Measurements from ENCODE around the gene BLOC1S4.
"Not testable (repeated sequence)": the region's sequence is repeated elsewhere in the genome, so short reads cannot be mapped to it uniquely, and the experiment has no call there.

BLOC1S4 gene

DNA sequence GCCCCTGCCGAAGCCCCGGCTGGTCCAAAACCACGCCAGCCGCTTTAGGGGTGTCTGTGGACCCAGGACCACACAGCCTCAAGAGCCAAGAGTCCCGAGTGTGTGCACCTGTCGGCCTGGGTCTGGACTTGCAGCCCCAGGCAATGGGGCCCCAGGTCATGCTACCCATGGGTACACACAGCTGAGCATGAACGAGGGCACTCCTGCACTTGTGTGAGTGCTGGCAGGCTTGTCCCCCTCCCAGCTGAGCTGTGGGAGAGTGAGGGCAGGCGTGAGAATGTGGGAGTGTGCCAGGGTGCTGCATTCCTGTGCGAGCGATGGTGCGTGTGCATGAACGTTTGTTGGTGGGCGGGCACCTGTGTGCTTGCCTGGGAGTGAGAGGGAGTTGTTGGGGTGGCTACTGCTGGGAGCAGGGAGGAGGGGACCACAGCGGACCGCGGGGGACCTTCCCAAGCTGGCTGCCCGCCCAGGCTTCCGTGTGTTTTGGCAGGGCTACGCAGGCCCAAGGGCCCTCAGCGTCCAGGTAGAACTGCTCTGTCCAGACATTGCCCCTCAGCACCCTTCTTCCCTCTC lies 30.8 kb downstream of the BLOC1S4 start:
- no peak for DNase-seq

DNA sequence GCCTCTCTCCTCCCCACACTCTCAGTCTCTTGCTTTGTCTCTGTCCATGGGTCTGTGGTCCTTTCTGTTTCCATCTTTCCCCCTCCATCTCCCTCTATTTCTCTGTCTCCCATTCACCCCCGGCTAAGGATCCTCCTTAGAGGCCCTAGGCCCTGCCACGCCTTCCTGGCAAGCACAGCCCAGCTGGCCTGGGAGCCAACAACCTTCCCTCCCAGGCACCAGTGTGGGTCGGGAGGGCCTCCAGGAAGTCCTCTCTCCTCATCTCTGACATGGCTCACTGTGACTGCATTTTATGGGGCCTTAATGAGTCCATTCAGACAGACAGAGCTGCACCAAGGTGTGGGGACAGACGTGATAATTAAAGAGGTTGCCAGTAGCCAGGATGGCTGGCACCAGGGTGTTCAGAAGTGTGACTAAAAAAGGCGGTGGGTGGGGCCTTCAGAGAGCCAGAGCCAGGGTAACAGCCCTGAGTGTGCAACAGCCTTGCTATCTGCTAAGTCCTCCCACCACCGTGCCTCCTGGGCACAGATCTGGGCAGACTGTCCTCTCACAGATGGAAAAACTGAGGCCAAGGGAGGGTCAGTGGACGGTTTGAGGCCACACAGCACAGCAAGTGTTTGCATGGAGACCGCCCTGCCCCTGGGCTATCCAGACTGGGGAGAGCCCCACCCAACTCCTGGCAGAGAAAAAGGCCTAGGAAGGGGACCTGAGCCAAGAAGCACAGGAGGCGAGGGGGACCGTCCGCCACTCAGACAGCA lies 31.5 kb downstream of the BLOC1S4 start:
- DNase-seq = no peak

DNA sequence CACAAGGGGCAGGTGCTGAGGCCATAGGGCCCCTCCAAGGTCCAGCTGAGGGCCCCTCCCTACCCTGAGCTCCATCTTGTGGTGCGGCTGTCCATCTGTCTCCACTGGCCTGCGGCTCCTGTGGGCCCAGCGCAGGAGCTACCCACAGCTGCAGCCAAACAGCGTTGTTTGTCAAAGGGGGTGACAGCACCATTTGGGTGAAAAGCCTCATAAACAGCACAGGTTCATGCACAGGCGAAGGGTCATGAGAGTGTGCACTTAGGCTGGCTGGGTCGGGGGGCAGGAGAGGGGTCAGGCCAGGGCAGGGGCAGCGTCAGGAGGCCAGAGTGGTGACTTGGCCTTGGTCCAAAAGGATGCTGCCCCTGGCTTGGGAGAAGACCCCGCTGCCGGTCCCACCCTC lies 32.3 kb downstream of the BLOC1S4 start:
- no peak for DNase-seq

DNA sequence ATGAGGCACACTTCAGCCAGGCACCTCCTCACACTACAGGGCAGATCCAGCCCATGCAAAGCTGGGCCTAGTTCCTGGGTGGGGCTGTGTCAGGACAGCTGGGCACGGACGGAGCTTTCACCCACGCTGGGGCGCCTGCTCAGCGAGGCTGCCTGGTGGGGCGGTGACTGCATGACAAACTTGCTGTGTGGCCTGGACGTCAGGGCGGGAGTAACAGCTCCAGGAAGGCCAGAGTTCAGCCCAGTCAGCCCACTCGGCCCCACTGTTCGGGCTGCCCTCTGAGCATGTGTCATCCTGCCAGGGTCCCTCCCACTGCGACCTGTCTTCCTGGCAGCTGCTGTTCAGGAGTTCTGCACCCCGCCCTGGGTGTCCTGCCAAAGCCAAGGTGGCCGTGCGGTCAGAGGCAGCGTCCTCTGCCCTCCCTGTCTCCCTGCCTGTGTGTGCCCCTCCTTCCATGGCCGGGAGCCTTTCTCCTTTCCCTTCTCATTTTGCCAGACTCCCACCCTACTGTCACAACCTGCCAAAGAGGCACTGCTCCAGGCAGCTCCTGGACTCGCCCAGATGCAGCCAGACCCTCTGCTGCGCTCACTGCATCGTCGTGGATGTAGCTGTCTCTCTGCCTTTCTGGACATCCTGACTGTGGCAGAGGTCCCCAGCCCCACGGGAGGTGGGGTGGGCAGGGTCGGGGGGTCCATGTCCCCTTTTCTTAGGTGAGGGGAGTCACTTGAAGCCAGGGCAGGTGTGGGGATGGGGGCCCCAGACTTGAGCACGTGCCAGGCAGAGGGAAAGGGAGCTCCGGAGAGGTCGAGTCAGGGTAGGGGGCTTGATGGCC lies 33.6 kb downstream of the BLOC1S4 start:
- DNase-seq = no peak

DNA sequence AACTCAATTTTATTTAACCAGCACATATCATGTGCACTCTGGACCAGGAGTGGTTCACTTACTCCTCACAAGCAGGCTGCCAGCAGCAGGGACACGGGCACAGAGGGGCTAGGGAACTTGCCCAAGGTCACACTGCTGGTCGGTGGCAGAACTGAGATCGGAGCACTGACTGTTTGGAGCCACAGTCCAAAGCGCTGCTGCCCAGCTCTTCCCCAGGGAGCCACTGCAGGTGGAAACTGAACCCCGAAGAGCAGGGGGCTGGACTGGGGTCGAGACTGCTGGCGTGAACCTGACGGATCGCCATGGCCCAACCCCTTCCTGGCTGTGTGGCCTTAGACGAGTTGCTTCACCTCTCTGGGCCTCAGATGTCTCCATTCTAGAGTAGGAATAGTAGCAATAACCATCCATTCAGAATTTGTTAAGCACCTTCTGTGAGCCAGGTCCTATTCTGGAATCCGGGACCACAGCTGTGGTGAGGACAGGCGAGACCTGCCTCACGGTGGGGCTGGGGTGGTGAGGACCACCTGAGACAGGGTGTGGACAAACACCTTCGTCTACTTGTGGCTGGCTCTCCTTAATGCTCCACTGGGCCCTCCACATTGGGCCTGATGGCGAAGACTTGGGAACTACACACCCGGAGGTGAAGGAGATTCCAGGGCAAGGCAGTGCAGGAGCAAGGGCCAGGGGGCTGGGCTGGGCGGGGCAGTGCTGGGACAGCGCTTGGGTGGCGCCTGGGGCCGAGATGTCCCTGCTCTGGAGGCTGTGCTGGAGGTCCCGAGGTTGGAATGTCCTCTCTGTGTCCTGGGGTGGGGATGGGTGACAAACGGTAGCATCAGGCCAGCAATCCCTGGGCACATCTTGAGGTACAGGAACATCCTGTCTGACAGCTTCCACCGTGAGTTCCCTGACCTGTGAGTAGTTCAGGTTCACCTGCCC lies 34.6 kb downstream of the BLOC1S4 start:
- no peak for DNase-seq

DNA sequence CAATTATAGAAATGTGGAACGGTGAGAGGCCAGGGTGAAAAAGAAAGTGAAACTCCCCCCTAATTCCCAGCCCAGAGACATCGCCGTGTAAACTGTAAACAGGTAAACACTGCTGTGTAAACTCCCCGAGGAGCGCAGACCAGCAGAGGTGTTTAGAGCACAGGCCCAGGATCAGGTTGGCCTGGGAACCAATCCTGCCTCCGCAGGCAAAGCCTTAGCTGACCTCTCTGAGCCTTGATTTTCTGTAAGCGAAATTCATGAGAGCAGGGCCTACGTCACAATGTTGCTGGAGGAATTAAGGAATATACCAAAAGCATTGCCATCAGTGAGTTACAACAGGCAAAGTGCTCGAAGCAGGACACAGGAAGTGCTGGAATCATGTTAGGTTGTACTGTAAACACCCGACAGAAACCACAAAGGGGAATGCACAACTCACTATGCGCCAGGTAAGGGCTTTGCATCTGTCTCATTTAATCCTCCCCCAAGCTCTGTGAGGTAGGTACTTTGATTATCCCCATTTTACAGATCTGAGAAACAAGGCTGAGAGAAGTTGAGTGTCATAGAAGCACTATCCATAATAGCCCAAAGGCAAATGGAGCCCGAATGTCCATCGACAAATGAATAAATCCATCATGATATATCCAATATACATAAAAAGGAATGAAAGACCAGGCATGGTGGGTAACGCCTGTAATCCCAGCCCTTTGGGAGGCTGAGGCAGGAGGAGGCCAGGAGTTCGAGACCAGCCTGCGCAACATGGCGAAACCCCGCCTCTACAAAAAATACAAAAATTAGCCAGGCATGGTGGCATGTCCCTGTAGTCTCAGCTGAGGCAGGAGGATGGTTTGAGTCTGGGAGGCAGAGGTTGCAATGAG lies 35.9 kb downstream of the BLOC1S4 start:
- DNase-seq = no peak

DNA sequence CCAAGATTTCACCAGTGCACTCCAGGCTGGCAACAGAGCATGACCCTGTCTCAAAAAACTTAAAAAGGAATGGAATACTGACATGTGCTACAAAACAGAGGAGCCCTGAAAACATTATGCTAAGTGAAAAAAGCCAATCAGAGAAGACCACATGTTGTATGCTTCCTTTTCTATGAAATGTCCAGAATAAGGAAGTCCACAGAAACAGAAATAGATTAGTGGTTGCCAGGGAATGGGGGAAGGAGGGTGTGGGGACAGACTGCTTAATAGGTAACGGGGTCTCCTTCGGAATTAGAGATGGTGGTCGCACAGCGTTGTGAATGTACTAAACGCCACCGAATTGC lies 36.5 kb downstream of the BLOC1S4 start:
- no peak for DNase-seq

DNA sequence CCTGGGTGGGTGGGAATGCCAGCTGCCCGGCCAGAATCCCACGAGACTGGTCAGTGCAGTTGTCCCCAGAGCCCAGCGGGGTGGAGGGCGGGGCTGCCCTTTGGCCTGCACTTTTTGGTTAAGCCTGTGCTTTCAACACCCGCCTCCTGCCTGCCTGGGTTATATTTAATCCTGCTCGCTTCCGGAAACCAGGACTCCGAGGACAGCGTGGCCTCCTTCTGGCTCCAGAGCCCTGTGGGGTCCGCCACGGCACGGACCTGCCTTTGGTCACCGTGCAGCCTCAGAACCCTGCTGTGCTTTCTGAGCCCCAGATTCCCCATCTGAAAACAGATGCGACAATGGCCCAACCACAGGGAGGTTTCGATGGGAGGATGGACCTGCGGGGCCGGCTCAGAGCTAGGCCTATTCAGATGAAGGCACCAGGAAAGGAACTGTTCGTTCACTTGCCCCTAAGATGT lies 37.2 kb downstream of the BLOC1S4 start:
- no peak for DNase-seq

DNA sequence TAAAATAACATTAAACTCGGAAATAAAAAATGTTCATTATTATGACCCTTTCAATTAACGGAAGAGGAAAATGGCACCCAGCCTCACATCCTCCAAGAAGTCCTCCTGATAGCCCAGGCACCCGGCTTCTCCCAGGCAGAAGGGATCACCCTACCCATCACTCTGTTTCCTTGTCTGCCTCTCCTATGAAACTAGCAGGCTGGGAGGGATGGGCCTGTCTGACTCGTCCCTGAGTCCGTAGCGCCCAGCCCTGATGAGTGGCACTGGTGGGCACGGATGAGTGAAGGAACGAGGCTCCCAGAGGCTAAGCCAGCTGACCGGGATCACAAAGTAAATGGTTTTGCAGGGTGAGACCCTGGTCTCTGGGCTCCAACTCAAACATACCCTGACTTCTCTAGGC lies 37.9 kb downstream of the BLOC1S4 start:
- DNase-seq = no peak

DNA sequence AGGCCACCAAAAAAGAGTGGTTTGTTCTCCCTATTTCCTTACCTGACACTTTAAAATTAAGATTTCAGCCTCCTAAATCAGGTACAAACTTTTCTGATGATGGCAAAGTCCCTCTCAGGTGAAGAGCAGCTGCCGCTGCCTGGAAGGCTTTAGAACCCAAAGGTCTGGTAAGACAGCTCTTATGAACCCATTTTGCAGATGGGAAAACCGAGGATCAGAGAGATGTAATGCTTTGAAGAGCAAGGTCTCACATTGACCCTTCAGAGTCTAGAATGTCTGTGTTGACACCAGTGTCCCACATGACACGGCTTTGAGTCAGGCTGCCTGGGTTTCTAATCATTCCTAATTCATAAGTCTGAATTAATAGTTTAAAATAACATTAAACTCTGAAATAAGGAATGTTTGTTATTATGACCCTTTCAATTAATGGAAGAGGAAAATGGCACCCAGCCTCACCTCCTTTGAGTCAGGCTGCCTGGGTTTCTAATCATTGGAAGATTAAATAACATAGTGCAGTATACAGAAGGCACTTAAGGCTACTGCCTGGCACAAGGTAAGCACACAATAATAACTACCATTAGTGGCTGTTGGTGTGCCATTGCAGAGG lies 38.6 kb downstream of the BLOC1S4 start:
- DNase-seq = no peak

DNA sequence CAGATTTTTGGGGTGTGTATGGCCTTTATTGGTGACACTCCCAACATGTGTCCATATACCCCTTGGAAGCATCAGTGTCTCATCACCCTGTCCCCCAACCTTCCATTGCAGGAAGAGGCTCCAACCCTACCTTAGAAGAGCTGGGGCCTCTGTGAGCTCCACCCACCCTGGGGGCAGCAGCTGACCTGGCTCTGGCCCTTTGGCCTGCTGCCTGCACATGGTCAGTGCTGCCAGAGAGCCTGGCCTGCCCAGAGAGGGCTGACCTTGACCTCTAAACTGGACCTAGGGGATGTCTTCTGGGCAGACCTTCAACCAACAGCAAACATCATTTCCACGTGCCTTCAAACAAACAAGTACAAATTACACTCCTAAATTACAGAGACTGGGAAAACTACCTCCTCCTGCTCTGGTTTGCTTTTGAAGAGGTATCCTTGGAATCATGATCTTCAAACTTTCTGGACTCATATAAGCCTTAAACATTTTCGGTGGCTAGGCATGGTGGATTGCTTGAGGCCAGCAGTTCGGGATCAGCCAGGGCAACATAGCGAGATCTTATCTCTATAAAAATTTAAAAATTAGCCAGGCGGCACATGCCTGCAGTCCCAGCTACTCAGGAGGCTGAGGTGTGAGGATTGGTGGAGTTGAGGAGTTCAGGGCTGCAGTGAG lies 39.2 kb downstream of the BLOC1S4 start:
- no peak for DNase-seq

DNA sequence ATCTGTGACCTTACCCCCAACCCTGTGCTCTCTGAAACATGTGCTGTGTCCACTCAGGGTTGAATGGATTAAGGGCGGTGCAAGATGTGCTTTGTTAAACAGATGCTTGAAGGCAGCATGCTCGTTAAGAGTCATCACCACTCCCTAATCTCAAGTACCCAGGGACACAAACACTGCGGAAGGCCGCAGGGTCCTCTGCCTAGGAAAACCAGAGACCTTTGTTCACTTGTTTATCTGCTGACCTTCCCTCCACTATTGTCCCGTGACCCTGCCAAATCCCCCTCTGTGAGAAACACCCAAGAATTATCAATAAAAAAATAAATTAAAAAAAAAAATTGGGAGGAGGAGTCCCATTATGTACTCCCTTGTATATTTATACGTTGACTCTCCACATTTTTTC lies 40.4 kb downstream of the BLOC1S4 start:
- not testable (repeated sequence) for DNase-seq

DNA sequence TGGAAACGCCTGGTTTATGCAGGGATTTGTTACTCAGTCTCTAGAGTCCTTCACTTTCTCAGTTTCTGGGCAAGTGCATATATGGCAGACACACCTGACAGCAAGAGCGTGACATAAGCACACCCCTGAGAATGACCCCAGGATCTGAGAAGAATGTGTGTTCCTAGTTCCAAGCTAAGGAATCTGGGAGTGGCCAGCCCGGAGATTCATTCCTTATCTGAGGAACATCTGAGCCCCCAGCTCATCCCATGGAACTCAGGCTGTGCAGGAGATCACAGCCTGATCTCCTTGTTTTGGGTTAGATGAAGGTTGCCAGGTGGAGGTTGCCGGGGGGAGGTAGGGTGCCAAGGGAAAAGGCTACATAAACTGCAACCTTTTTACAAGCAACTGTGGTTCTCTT lies 42.8 kb downstream of the BLOC1S4 start:
- DNase-seq = no peak

DNA sequence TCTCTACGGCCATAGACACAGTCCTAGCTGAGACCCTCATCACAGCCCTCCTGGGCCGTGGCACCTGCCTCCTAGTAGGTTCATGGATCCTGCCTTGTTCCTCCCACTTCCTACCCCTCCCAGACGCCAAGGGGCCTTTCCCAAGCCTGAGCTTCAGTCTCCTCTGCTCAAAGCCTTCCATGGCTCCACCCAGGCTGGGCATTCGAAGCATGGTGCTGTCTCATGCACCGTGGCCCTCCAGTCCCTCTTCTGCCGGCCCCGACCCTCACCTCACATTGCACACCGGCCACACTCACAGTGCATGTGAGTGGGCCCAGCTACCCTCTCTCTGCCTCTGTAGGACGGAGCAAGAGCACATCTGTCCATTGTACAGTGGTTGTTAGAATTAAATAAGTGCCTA lies 44.9 kb downstream of the BLOC1S4 start:
- no peak for DNase-seq

DNA sequence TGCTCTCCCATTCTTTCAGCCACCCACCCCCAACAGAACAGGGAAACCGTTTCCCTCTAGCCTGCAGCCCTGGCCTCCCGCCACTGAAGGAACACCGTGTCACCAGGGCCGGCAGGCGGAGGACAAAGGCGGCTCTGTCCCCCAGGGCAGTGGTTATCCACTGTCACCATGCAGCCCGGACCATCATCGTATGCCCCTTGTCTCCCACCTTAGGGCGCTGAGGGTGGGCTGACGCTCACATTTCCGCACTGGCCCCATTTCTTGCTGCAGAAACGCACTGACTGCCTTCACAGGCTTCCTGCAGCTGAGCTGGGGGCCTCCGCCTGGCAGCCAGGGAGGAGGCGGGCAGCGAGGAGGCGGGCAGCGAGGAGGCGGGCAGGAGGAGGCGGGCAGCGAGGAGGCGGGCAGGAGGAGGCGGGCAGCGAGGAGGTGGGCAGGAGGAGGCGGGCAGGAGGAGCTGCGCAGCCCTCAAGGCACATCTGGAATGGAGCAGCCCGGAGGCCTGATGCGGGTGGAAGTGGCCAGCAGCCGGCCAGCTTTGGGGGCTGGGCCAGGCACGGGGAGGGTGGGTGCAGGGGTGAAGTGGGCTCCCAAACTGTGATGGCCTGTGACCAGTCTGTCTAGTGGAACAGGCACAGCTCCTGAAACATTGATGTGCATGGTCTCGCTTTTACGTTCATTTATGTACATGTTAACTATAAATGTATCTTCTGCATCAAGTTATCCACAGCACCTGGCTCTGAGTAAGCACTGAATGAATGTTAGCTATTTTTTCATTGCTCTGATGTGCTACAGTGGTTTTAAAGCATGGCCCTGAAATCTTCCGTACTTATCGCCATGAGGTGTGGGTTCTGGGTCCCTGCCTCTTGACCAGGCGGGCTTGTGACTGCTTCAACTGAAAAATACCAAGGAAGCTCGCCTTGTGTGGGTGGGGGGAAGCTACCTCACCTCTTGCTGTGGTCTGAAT lies 46.0 kb downstream of the BLOC1S4 start:
- no peak for DNase-seq

DNA sequence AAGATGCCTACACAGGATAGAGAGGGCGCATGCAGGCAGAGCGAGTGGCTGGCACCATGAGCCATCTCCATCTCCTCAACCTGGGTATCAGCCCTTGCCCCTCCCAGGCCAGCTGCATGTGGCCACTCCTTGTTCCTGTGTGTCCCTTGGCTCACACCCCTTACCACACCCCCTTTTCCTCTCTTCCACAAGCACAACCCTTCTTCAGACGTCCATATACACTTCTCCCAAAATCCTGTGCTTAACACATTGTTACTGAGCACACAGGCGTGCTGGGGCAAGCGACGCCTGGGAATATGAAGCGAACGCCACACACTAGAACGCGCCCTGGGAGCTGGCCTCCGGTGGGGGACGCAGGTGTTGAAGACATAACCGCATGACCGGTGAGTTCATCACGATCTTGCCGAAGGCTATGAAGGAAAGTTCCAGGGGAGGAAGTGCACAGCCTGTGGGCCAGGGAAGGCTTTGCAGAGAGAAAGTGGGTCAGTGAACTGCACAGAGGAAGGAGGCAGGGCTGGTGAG lies 47.4 kb downstream of the BLOC1S4 start:
- no peak for DNase-seq

DNA sequence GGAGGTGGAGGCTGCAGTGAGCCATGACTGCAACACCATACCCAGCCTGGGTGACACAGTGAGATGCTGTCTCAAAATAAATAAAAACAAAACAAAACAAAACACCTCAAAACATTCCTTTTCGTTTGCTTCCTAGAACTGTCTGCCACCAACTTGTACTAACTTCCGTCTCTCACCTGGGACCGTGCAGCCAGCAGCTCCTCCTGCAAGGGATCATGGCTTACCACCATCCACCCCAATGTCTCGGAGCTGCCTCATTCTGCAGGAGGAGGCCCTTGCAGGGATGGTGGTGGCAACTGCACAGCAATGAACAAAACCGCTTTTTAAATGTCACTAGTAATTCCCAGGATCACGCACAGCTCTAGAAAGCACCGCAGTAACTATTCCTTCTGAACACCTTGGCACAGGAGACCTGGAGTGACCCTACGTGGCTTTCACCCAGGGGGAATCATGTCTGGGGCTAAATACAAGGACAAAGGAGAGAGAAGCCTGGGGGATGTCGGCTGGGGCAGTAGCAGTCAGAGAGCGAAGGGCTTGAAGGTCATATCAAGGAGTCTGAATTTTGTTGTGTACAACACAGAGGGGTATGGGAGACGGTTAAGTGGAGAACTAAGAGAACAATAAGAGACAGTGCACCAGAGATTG lies 49.1 kb downstream of the BLOC1S4 start:
- DNase-seq = no peak

DNA sequence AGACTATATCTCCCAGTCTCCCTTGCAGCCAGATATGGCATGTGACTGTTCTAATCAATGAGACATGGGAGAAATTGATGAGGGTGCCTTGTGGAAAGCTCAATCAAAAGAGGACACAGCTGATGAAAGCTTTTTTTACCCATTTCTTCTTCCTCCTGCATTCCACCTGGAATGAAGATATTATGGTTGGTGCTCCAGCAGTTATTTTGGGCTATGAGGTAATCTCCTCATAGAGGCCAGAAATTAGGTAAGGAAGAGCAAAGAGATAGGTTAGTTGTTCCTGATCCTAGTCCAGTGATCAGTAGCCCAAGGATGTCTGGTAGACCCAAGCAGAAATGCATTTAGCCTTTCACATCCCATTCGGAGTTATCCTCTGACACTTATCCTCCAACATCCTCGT lies 49.7 kb downstream of the BLOC1S4 start:
- no peak for DNase-seq
